HG03439 (cell line): Measurements from ENCODE around the gene PLCL2.

Experiments
- ATAC-seq: cut with Tn5 transposase; IDR thresholded peaks from one replicate; pipeline ENCODE4 v1.9.1; 2021; ENCODE audit warnings: mild to moderate bottlenecking, moderate library complexity; ENCODE audit not compliant: unreplicated experiment

Gene PLCL2

GRCh38 chr3:17007284-17007683, 122.5 kb downstream of the PLCL2 start:
- ATAC-seq, result no peak

DNA sequence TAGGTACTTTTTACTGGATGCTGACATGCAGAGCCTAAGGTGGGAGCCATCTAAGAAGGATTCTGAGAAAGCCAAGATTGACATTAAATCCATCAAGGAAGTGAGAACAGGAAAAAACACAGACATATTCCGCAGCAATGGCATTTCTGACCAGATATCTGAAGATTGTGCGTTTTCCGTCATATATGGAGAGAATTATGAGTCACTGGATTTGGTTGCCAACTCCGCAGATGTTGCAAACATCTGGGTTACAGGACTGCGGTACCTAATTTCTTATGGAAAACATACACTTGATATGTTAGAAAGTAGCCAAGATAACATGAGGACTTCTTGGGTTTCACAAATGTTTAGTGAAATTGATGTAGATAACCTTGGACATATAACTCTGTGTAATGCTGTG, 125.1 kb downstream of the PLCL2 start:
- ATAC-seq, result no peak

- ATAC-seq, result no peak
Measured at GRCh38 chr3:17011728-17012338, 127.1 kb downstream of the PLCL2 start.

- ATAC-seq, result peak; percentile 15
Measured at GRCh38 chr3:17013050-17013449, 128.3 kb downstream of the PLCL2 start.

DNA sequence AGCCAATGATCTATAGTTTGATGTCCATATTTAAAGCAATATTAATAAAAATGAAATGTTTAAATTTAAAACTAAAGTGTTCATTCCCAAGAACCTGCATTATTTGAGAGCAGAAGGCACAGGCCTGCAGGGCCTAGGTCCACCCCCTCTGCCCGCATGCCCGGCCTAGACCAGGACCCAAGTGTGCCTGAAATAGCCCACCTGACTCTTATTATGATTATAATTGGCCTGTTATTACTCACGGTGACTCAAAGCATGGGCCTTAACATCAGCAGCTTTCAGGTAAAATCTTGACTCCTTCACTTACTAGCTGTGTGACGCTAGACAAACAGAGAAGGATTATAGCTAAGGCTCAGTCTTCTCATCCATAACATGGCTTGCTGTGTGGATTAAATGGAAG, 128.8 kb downstream of the PLCL2 start:
- ATAC-seq, result peak; percentile 68

- ATAC-seq, result no peak
Measured at GRCh38 chr3:17014284-17014683, 129.5 kb downstream of the PLCL2 start.

GRCh38 chr3:17014709-17015108, 130.0 kb downstream of the PLCL2 start:
- no peak for ATAC-seq

DNA sequence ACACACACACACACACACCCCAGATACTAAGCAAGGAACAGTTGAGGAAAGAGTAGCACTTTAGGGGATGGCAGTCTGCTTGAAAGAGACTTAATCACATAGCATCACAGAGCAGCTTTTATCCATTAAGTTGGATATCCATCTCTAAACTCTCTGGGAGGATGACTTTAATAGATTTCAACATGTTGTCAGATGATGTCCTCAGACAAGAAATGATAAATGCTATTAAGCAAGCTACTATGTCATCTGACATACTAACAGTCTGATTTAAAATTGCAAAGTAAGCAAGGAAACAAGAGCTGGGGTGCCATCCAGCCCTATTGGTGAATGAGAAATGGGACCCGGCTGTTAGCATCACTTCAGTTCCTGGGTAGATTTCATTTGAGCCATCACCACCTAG, 136.9 kb downstream of the PLCL2 start:
- no peak for ATAC-seq

GRCh38 chr3:17023006-17023664, 138.4 kb downstream of the PLCL2 start:
- peak; percentile 82 for ATAC-seq

DNA sequence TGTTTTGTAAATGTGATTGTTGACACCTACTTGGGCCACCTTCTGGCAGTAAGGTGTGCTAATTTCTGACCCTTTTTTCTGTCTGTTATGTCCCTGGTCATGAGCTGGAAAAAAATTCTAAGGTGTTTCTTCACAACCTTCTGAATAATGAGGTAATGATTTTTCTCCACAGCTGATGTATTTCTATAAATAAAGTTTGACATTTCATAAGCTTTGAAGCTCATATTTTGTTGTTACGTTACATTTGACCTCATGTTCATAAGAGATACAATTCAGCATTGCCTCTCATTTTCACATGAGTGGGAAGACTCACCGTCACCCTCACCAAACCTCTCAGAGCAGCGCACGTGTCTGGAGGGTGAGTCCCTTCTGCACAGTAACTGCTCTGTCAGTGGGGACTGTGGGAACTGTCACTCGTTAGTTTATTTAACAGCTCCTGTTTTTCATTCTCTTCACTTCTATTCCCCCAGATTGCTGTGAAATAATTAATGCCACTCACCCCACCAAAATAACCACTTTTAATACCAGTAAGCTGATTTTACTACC, 140.9 kb downstream of the PLCL2 start:
- ATAC-seq, result no peak

DNA sequence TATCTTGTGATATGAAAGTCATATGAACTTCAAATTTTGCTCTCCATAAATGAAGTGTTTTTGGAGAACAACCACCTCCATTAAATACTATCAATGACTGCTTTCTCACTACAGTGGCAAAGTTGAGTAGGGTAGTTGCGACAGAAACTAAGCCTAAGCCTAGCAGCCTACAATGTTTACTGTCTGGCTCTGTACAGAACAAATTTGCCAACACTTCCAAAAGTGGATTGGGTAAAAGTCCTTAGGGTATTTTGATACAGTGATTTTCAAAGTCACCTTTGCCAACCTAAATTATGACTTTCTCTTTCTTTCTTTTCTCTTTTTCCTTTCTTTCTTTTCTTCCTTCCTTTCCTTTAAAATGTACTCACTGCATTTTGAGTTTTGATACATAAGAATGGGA, 142.6 kb downstream of the PLCL2 start:
- no peak for ATAC-seq

GRCh38 chr3:17028363-17028762, 143.6 kb downstream of the PLCL2 start:
- ATAC-seq, result no peak

GRCh38 chr3:17030438-17030837, 145.7 kb downstream of the PLCL2 start:
- ATAC-seq, result no peak

- no peak for ATAC-seq
Measured at GRCh38 chr3:17030956-17031652, 146.3 kb downstream of the PLCL2 start.

- no peak for ATAC-seq
Measured at GRCh38 chr3:17032407-17033034, 147.8 kb downstream of the PLCL2 start.

DNA sequence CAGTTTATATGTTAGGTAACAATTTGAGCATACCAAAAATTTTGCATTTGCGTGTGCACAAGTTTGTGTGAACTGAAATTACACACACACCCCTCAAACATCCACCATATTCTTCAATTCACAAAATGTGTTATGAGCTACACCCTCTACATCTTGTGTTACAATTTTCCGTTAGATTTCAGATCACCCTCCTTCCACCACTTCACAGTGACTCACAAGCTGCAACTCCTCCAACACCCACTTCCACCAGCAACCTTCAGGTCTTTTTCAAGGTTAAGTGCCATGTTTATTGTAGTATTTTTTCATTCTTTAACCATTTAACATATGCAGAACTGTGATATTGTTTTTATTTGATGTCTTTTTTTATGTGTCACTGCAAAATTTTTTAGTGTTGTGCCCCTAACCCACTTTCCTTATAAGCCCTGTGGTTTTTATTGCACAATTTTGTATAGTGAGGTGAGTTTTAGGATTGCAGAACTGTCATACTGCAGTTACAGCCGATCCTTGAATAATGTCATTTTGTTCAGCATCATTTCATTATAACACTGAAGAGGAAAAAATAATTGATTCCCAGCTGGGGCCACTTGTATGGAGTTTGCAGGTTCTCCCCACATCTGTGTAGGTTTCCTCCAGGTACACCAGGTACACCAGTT, 148.9 kb downstream of the PLCL2 start:
- no peak for ATAC-seq

GRCh38 chr3:17035033-17035432, 150.3 kb downstream of the PLCL2 start:
- no peak for ATAC-seq

GRCh38 chr3:17035966-17036365, 151.2 kb downstream of the PLCL2 start:
- no peak for ATAC-seq

- ATAC-seq, result no peak
Measured at GRCh38 chr3:17038141-17038540, 153.4 kb downstream of the PLCL2 start.

- no peak for ATAC-seq
Measured at GRCh38 chr3:17038900-17039553, 154.3 kb downstream of the PLCL2 start.
